IPS-18c (cell line): ENCODE measurements around the gene TIMM29.
"Not testable (repeated sequence)": the region's sequence is repeated elsewhere in the genome, so short reads cannot be mapped to it uniquely, and the experiment has no call there.

Experiments
- H3K4me3 ChIP-seq: 2 replicates; pipeline ENCODE4 v1.7.0; 2013; ENCODE audit warnings: low read depth, mild to moderate bottlenecking, low read length, moderate library complexity; ENCODE audit not compliant: insufficient read depth
- H3K9me3 ChIP-seq: one replicate; pipeline ENCODE4 v1.6.1; 2013; ENCODE audit warnings: mild to moderate bottlenecking, low read length, moderate library complexity; ENCODE audit not compliant: control insufficient read depth, insufficient read depth

Gene TIMM29

GRCh38 chr19:10923260-10924112 lies 5.1 kb upstream of the TIMM29 start:
- H3K4me3 ChIP-seq: no peak overlapping the region
- peaks cover 2% of the 10 kb centered on the region for H3K9me3 ChIP-seq

- H3K4me3 ChIP-seq: no peak overlapping the region
These were observed 4.0 kb upstream of the TIMM29 start for GRCh38 chr19:10924597-10924996.

GRCh38 chr19:10927730-10928562 lies 665 bp upstream of the TIMM29 start:
- Histone ChIP-seq H3K4me3 (peak overlapping the region; percentile 89), H3K9me3 (peaks cover 2% of the 10 kb centered on the region)

More at GRCh38 chr19:10924597-10924996, 4.0 kb upstream of the TIMM29 start:
- H3K9me3 ChIP-seq: peaks cover 2% of the 10 kb centered on the region

GRCh38 chr19:10929402-10929794 lies 787 bp downstream of the TIMM29 start:
- Histone ChIP-seq H3K4me3 (peak overlapping the region; percentile 89), H3K9me3 (no peaks in the 10 kb centered on the region)

GRCh38 chr19:10935371-10936059 lies 6.9 kb downstream of the TIMM29 start:
- H3K9me3 ChIP-seq: no peaks in the 10 kb centered on the region
- no peak overlapping the region for H3K4me3 ChIP-seq

- H3K4me3 ChIP-seq: no peak overlapping the region
- H3K9me3 ChIP-seq: no peaks in the 10 kb centered on the region
These were observed 8.1 kb downstream of the TIMM29 start for GRCh38 chr19:10936661-10937084.

- H3K9me3 ChIP-seq, H3K4me3 ChIP-seq: not testable (repeated sequence)
These were observed 13.0 kb downstream of the TIMM29 start for GRCh38 chr19:10941649-10942048.

- H3K4me3 ChIP-seq, H3K9me3 ChIP-seq: not testable (repeated sequence)
These were observed 14.8 kb downstream of the TIMM29 start for GRCh38 chr19:10943412-10943811.

GRCh38 chr19:10945264-10945663 lies 16.7 kb downstream of the TIMM29 start:
- Histone ChIP-seq H3K9me3 (no peaks in the 10 kb centered on the region), H3K4me3 (no peak overlapping the region)

GRCh38 chr19:10946958-10947657 lies 18.5 kb downstream of the TIMM29 start:
- H3K9me3 ChIP-seq: no peaks in the 10 kb centered on the region
- no peak overlapping the region for H3K4me3 ChIP-seq

- Histone ChIP-seq H3K9me3 (no peaks in the 10 kb centered on the region), H3K4me3 (no peak overlapping the region)
These were observed 24.2 kb downstream of the TIMM29 start for GRCh38 chr19:10952809-10953208.

GRCh38 chr19:10959277-10959968 lies 30.8 kb downstream of the TIMM29 start:
- not testable (repeated sequence) for H3K4me3 ChIP-seq, H3K9me3 ChIP-seq

- Histone ChIP-seq H3K9me3 (no peaks in the 10 kb centered on the region), H3K4me3 (peak within 1 kb of the TSS; percentile 90)
These were observed 31.9 kb downstream of the TIMM29 start, which contains the start of gene SMARCA4 for GRCh38 chr19:10960314-10961072. Gene SMARCA4 (plus strand): TSS chr19:10961030. CDS start chr19:10984152, 23,122 bp downstream.

GRCh38 chr19:10961073-10961860 lies 32.7 kb downstream of the TIMM29 start:
- H3K4me3 ChIP-seq: peak overlapping the region; percentile 90
- no peaks in the 10 kb centered on the region for H3K9me3 ChIP-seq

- Histone ChIP-seq H3K4me3 (no peak overlapping the region), H3K9me3 (no peaks in the 10 kb centered on the region)
These were observed 34.3 kb downstream of the TIMM29 start for GRCh38 chr19:10962863-10963262.
